IMR-90 (cell line): ENCODE measurements around the gene MSANTD7. TPM values are rescaled to one million over a fixed set of nuclear protein-coding genes. Genes with fewer than 3 reads are reported as not detected.

Source experiments
- ATAC-seq: fragments of 200-7000 bp; cut with Tn5 transposase; 2 replicates; pipeline ENCODE4 v1.9.1; 2020; ENCODE audit warnings: low read depth, mild to moderate bottlenecking, moderate library complexity
- BruUV-seq: library from RNA; stranded (reverse); fragments of 400-500 nt; replicated peaks from 2 replicates; lab custom pipeline; 2021; lab: Mats Ljungman, UMichigan
- CTCF ChIA-PET: fragments of 300-600 bp; formaldehyde crosslinking; extraction: SDS; loops from one replicate; lab custom pipeline; 2021; ENCODE audit warnings: antibody characterized with exemption; lab: Yijun Ruan, JAX
- POLR2A ChIA-PET: fragments of 300-600 bp; sonication (Branson Sonifier 250); formaldehyde crosslinking; loops from one replicate; lab custom pipeline; 2022; ENCODE audit warnings: antibody characterized with exemption; ENCODE audit not compliant: unreplicated experiment; lab: Charles Lee
- DNase-seq: peaks from one replicate; pipeline ENCODE4 v3.0.0; 2013
- H2AFZ ChIP-seq: replicated peaks from 2 replicates; pipeline ENCODE3; 2013; ENCODE audit warnings: low read length, mild to moderate bottlenecking; ENCODE audit not compliant: poor library complexity
- H2AK5ac ChIP-seq: 2 replicates; pipeline ENCODE4 v1.6.1; 2013; ENCODE audit warnings: low read depth, low read length, inconsistent platforms
- H2AK9ac ChIP-seq: replicated peaks from 2 replicates; pipeline ENCODE3; 2013; ENCODE audit warnings: mild to moderate bottlenecking, low read depth, low read length, moderate library complexity; ENCODE audit not compliant: poor library complexity
- H2BK120ac ChIP-seq: 2 replicates; pipeline ENCODE4 v1.6.1; 2013; ENCODE audit warnings: low read depth, low read length, inconsistent platforms
- H2BK15ac ChIP-seq: 3 replicates; pipeline ENCODE4 v1.6.1; 2013; ENCODE audit warnings: low read depth, low read length, inconsistent platforms
- H2BK20ac ChIP-seq: 2 replicates; pipeline ENCODE4 v1.6.1; 2013; ENCODE audit warnings: low read depth, mild to moderate bottlenecking, inconsistent platforms, low read length, moderate library complexity
- H2BK5ac ChIP-seq: 2 replicates; pipeline ENCODE4 v1.6.1; 2013; ENCODE audit warnings: mild to moderate bottlenecking, low read depth, low read length, inconsistent platforms; ENCODE audit not compliant: poor library complexity, severe bottlenecking
- H3K14ac ChIP-seq: replicated peaks from 2 replicates; pipeline ENCODE4 v1.6.1; 2013; ENCODE audit warnings: low read depth, low read length, inconsistent platforms
- H3K18ac ChIP-seq: 2 replicates; pipeline ENCODE4 v1.6.1; 2013; ENCODE audit warnings: low read depth, low read length, control low read depth
- H3K23ac ChIP-seq: 2 replicates; pipeline ENCODE4 v1.6.1; 2013; ENCODE audit warnings: low read depth, low read length, inconsistent platforms
- H3K27ac ChIP-seq: 2 replicates; pipeline ENCODE4 v1.5.1; 2013; ENCODE audit warnings: mild to moderate bottlenecking, control low read depth, low read length; ENCODE audit not compliant: insufficient read depth
- H3K27me3 ChIP-seq: 2 replicates; pipeline ENCODE4 v1.6.1; 2013; ENCODE audit warnings: low read length; ENCODE audit not compliant: control insufficient read depth, insufficient read depth
- H3K36me3 ChIP-seq: 2 replicates; pipeline ENCODE4 v1.6.1; 2013; ENCODE audit warnings: low read length, mixed read lengths; ENCODE audit not compliant: control insufficient read depth, insufficient read depth
- H3K4ac ChIP-seq: 2 replicates; pipeline ENCODE4 v1.6.1; 2013; ENCODE audit warnings: low read depth, low read length, inconsistent platforms
- H3K4me1 ChIP-seq: 2 replicates; pipeline ENCODE4 v1.6.1; 2013; ENCODE audit warnings: low read length, mixed read lengths; ENCODE audit not compliant: control insufficient read depth, insufficient read depth
- H3K4me2 ChIP-seq: 2 replicates; pipeline ENCODE4 v1.6.1; 2013; ENCODE audit warnings: low read depth, mild to moderate bottlenecking, control low read depth, low read length, moderate library complexity
- H3K4me3 ChIP-seq: 2 replicates; pipeline ENCODE4 v1.5.1; 2013; ENCODE audit warnings: low read depth, mild to moderate bottlenecking, control low read depth, low read length, moderate library complexity; ENCODE audit not compliant: insufficient read depth
- H3K56ac ChIP-seq: 2 replicates; pipeline ENCODE4 v1.6.1; 2013; ENCODE audit warnings: low read length, inconsistent platforms; ENCODE audit not compliant: insufficient read depth; ENCODE audit errors: extremely low read depth
- H3K79me1 ChIP-seq, 2 experiments: 2 replicates each; pipeline ENCODE4 v1.6.1; 2013; ENCODE audit warnings: low read length in 2 of 2, inconsistent platforms in 1 of 2, low read depth in 1 of 2
- H3K9ac ChIP-seq: 2 replicates; pipeline ENCODE4 v1.6.1; 2013; ENCODE audit warnings: low read depth, low read length, control low read depth
- H3K9me1 ChIP-seq: 2 replicates; pipeline ENCODE4 v1.6.1; 2013; ENCODE audit warnings: low read length, inconsistent platforms; ENCODE audit not compliant: insufficient read depth
- H3K9me3 ChIP-seq: 2 replicates; pipeline ENCODE4 v1.6.1; 2013; ENCODE audit warnings: low read length; ENCODE audit not compliant: control insufficient read depth, insufficient read depth
- H4K20me1 ChIP-seq: 2 replicates; pipeline ENCODE4 v1.6.1; 2013; ENCODE audit warnings: low read length, inconsistent platforms; ENCODE audit not compliant: insufficient read depth
- H4K5ac ChIP-seq: 2 replicates; pipeline ENCODE4 v1.6.1; 2013; ENCODE audit warnings: mild to moderate bottlenecking, low read depth, low read length, control low read depth
- H4K8ac ChIP-seq, 2 experiments: 2 replicates each; pipeline ENCODE4 v1.6.1; 2013; ENCODE audit warnings: low read depth in 2 of 2, low read length in 2 of 2, control low read depth in 1 of 2, inconsistent platforms in 1 of 2
- H4K91ac ChIP-seq: 2 replicates; pipeline ENCODE4 v1.6.1; 2013; ENCODE audit warnings: low read depth, low read length, inconsistent platforms; ENCODE audit not compliant: insufficient read depth
- MXI1 ChIP-seq: IDR thresholded peaks from 2 replicates; pipeline ENCODE4 v1.6.1; 2012; ENCODE audit warnings: low read depth, mild to moderate bottlenecking, low read length, moderate library complexity, borderline replicate concordance
- WGBS, 2 experiments: methylation state at CpG; one replicate each; pipeline versions ENCODE4 v1.1.5 to v1.1.7; 2013; ENCODE audit warnings: missing lambda C conversion rate in 2 of 2; ENCODE audit not compliant: insufficient read length in 1 of 2; ENCODE audit errors: extremely low coverage in 2 of 2; 5-methylcytosine and 5-hydroxymethylcytosine counted together
- dilution Hi-C: fragments of 300-500 bp; cut with HindIII; formaldehyde crosslinking; loops from one replicate; pipeline ENCODE4 v1.14.3; 2018; ENCODE audit warnings: low sequenced_read_pairs; ENCODE audit not compliant: unreplicated experiment
- in situ Hi-C: fragments of 300-500 bp; cut with MboI; formaldehyde crosslinking; loops from 3 replicates; pipeline ENCODE4 v1.14.3; 2019; ENCODE audit warnings: low sequenced_read_pairs, inconsistent platforms, mixed read lengths
- intact Hi-C: fragments of 100-400 bp; cut with micrococcal nuclease; formaldehyde crosslinking; loops from 2 replicates; pipeline ENCODE4 v1.10.0; 2022
- polyA plus RNA-seq, 3 experiments: library from polyadenylated mRNA; depleted of rRNA; stranded (reverse); fragments of >200 nt; gene quantifications; 2 replicates each; pipeline ENCODE4 v1.2.3, GENCODE V29; 2012; ENCODE audit warnings: low replicate concordance in 1 of 3
- total RNA-seq: library from RNA; depleted of rRNA; stranded (reverse); fragments of >200 nt; gene quantifications from 2 replicates; pipeline ENCODE4 v1.2.3, GENCODE V29; 2012
- TF ChIP-seq, protein P1 (sequence below): fragments of 150-350 bp; IDR thresholded peaks from 2 replicates; pipeline ENCODE4 v1.6.1; 2017; ENCODE audit warnings: mild to moderate bottlenecking, antibody characterized with exemption, low read length, low read depth

The MSANTD7 gene
- total and polyA plus RNA-seq, 2 of the 4 experiments (the other 2 are of a cell fraction) = 4.7 to 16.0 TPM

- no peak overlapping the region for H2AK5ac ChIP-seq
- no peaks in the 10 kb centered on the region for H4K20me1 ChIP-seq
- H3K36me3 ChIP-seq = peaks cover 6% of the 10 kb centered on the region
- no peak overlapping the region for H4K5ac ChIP-seq
- no peak overlapping the region for H2AK9ac ChIP-seq
- dilution Hi-C loops = no loop called here
- POLR2A ChIA-PET = no interaction called here
- no peak overlapping the region for H3K4me3 ChIP-seq
- no peak overlapping the region for H3K56ac ChIP-seq
- no peak overlapping the region for H3K14ac ChIP-seq
- H3K27me3 ChIP-seq = no peaks in the 10 kb centered on the region
- no peaks in the 10 kb centered on the region for H3K9me3 ChIP-seq
- DNase-seq (no peak), ATAC-seq (no peak)
- H2BK15ac ChIP-seq = no peak overlapping the region
- no TSS peak for BruUV-seq
- CTCF ChIA-PET = no interaction called here
- no peak overlapping the region for H2BK120ac ChIP-seq
- H3K18ac ChIP-seq = no peak overlapping the region
- in situ Hi-C loops = no loop called here
- H3K79me1 ChIP-seq = no peaks in the 10 kb centered on the region; a peak in 1 of 4 replicates
- WGBS, 2 experiments = no CpG with 5 or more reads among the region's 3 CpGs
- H3K4me2 ChIP-seq = no peak overlapping the region
- no peak overlapping the region for H4K8ac ChIP-seq
- no peaks in the 10 kb centered on the region for H3K9me1 ChIP-seq
- no peak overlapping the region for H3K9ac ChIP-seq
- H2BK20ac ChIP-seq = no peak overlapping the region
- H4K91ac ChIP-seq = no peak overlapping the region
- H2AFZ ChIP-seq = no peak overlapping the region
- no peak overlapping the region for H3K23ac ChIP-seq
- TF ChIP-seq, protein P1, sequence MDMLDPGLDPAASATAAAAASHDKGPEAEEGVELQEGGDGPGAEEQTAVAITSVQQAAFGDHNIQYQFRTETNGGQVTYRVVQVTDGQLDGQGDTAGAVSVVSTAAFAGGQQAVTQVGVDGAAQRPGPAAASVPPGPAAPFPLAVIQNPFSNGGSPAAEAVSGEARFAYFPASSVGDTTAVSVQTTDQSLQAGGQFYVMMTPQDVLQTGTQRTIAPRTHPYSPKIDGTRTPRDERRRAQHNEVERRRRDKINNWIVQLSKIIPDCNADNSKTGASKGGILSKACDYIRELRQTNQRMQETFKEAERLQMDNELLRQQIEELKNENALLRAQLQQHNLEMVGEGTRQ = no peak
- TF ChIP-seq MXI1 = no peak
- H2BK5ac ChIP-seq = no peak overlapping the region
- no peak overlapping the region for H3K4ac ChIP-seq
- intact Hi-C loops = no loop called here
- H3K4me1 ChIP-seq = no peaks in the 10 kb centered on the region
- no peak overlapping the region for H3K27ac ChIP-seq
These were observed 14.1 kb downstream of the MSANTD7 start for GRCh38 chr10:14852236-14852635.
